HG03103 (cell line): ENCODE results near the gene SERPINB5.
"Not testable (repeated sequence)": the region's sequence is repeated elsewhere in the genome, so short reads cannot be mapped to it uniquely, and the experiment has no call there.

Source experiments
- ATAC-seq: cut with Tn5 transposase; IDR thresholded peaks from one replicate; pipeline ENCODE4 v1.9.1; 2021; ENCODE audit warnings: low read depth; ENCODE audit not compliant: unreplicated experiment

The SERPINB5 gene, protein sequence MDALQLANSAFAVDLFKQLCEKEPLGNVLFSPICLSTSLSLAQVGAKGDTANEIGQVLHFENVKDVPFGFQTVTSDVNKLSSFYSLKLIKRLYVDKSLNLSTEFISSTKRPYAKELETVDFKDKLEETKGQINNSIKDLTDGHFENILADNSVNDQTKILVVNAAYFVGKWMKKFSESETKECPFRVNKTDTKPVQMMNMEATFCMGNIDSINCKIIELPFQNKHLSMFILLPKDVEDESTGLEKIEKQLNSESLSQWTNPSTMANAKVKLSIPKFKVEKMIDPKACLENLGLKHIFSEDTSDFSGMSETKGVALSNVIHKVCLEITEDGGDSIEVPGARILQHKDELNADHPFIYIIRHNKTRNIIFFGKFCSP

GRCh38 chr18:63476668-63477067 is at the start of gene SERPINB5:
Gene SERPINB5, plus strand, starts transcription at chr18:63476958. Its CDS starts 7,471 bp downstream, at chr18:63484429.
- ATAC-seq, result no peak

GRCh38 chr18:63427558-63427957 is 49.2 kb upstream of the SERPINB5 start:
- no peak for ATAC-seq

GRCh38 chr18:63430526-63430925 is 46.2 kb upstream of the SERPINB5 start:
- no peak for ATAC-seq

DNA sequence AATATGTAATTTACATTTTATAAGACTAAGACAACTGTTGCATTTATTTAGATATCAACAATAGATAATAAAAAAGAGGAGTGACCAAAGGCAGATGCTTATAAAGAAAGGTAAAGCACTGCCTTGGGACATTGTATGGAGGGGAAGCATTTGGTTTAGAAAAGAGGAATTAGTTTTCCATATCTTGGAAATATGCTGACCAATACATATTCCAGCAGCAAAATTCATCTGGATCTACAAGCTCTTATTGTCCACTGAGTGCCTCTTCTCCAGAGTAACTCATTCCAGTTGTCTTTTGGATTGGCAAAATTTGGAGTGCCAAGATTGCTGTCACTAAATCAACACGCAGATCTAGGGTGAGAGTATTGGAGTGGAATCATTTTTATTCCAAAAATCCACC is 45.6 kb upstream of the SERPINB5 start:
- ATAC-seq, result no peak

DNA sequence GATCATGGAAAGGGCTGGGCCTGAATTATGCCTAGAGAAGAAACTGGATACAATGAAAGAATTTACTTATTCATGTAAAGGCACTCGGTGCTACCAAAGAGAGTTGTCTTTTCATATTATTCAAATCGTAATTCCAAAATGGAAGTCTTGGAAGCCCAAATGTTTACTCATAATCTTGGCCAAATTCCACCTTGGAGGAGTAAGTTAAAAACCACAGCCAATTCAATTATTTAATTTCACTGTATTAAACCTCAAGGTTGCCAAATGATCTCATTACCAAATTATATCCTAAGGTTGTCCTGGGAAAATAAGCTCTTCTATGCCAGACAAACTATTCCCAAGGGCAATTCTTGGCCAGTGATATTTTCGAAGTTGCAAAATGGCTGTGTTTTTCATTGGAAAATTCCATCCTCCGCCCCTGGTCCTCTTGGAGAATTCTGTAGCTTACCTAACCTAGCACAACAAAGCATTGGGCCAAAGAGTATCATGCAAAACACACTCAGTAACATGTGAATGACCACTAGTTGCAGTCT is 43.4 kb upstream of the SERPINB5 start:
- no peak for ATAC-seq

- no peak for ATAC-seq
These were observed 38.6 kb upstream of the SERPINB5 start for GRCh38 chr18:63438181-63438580.

DNA sequence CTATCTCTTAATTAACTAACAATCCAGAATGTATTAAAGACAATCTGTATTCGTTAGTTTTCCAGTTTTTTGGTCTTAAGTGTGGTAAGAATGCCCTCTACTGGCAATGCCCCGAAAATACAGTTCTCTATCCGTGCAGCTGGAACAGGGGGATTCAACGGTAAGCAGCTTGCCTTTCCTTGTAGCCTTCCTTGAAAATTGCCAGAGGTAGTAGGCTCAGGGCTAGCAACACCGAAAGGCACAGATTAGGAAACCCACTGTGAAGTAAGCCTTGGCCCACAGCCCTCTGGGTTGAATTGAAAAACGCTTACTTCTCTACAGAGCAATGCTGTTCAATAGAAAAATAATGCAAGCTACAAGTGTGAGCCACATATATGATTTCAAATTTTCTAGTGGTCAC is 37.4 kb upstream of the SERPINB5 start:
- no peak for ATAC-seq

DNA sequence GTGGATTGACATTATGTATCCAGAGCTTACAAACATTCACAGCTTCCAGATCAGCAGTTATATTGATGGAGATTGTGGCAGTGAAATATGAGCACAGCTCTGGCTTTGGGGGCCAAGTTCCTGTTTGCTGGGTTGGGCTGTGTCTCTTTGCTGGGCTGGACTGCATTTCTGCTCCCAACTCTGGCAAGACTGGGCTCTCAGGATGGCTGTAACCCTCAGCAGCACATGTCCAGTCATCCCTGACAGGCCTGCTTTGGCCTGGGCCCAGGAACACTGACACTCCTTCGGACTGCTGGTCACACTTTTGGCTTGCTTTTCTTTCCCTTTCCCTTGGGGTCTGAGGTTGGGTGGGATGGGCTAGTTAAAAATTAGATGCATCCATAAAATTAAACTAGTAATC is 36.5 kb upstream of the SERPINB5 start:
- ATAC-seq, result no peak

DNA sequence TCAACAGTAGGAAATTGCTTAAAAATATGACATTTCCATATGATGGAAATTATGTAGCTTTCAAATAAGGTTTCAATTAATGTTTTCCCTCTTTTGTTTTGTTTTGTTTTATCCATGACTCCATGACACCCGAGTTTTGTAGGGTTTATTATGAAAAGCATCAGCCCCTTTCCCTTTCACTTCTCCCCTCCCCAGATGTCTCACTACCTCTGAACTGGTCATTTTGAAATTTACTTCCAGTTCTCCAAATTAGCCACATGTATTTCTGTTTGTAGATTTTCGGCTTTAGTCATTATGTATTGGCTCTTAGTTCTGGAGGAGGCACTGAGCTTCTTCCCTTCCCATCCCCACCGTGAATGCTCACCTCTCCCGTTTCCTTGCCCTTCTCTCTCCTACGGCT is 35.9 kb upstream of the SERPINB5 start:
- ATAC-seq, result no peak

DNA sequence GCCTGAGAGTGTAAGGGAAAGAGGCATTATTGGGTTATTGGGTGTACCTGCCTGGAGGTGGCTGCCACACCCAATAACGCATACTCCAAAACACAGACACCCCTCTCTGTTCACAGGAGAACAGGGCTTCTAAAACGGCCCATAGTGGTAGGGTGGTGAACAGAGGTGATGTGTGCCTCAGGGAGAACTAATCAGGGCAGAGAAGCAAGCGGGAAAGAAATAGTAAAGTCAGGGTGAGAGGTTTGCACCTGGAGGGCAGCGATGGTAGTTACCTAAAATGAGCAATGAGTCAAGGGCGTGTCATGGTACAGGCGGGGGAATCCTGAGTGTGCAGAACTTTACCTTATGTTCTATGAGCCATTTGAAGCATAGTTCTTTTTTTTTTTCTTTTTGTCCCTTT is 32.9 kb upstream of the SERPINB5 start:
- no peak for ATAC-seq

- ATAC-seq, result peak; percentile 48
These were observed 32.2 kb upstream of the SERPINB5 start for GRCh38 chr18:63444580-63444979.

- no peak for ATAC-seq
These were observed 31.7 kb upstream of the SERPINB5 start for GRCh38 chr18:63445037-63445436.

- no peak for ATAC-seq
These were observed 30.5 kb upstream of the SERPINB5 start for GRCh38 chr18:63446266-63446665.

DNA sequence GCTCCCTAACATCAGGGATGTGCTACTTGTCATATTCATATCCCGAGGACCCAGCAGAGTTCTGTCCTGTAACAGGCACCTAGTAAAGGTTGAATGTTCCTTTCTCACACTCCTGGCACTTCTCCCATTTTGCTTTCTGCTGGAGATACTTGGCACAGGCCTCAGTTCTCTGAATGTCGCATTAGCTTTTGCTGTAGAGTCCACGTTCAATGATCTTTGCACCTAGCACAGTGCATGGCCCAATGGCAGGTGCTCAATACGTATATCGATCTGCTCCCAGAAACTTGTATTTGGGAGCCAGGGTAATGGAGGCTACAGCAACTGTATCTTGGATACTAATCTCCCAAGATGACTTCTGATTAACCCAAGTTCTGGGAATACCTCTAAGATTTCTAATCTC is 29.7 kb upstream of the SERPINB5 start:
- no peak for ATAC-seq

GRCh38 chr18:63449426-63449825 is 27.3 kb upstream of the SERPINB5 start:
- ATAC-seq, result no peak

DNA sequence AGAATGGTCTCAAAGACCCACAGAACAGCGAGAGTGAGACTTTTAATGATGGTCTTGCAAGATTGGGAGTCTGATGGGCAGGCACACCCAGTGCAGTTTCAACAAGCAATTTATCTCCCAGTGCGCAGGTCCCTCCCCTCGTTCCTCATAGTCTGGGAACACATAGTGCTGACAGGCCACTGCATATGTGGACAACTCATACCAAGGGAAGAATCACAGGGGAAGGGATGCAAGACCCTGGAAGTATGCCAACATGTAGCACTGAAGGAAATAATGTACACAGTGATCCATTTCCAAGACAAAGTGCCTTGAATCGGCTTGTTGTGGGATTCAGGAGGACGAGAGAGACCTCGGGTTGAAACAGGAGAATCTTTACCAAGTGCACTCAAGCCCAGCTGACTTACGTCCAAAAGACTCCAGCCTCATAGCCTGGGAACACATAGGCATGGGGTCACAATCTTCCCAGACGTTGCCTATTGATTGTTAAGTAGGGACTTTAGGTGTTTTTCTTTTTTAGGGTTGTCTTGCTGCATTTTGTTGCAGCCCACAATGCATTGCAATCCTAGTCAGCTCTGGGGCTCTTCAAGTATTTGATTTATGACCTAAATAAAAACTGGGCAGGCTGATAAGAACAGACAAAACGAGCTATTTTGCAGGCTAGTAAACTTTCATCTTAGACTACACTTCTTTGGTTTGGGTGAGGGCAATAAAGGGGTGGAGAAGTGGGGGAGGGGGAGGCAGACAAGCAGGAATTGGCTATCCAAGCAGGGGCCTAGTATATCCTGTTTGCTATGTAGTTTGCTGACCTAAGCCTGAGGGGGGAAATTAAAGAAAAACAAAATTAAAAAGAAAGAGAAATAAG is 24.7 kb upstream of the SERPINB5 start:
- ATAC-seq, result no peak

- not testable (repeated sequence) for ATAC-seq
These were observed 24.0 kb upstream of the SERPINB5 start for GRCh38 chr18:63452751-63453150.

DNA sequence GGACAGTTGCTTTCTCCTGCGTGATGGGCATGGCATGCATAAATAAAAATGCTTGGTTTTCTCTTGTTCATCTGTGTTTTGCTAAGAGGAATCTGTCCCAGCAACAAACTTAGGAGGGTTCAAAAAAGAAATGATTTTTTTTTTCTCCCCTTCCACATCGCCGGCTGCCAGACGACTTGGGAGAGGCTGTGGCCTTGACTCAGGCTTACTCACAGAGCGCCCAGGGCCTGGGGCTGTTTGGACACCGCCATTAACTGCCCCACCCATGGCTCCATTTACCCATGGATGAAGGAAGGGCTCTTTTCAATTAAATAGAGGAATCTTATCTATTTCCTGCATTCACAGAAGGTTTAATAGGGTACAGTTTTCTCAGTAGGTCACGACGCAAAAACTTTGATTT is 22.3 kb upstream of the SERPINB5 start:
- ATAC-seq, result no peak

GRCh38 chr18:63457977-63458376 is 18.8 kb upstream of the SERPINB5 start:
- ATAC-seq, result no peak

DNA sequence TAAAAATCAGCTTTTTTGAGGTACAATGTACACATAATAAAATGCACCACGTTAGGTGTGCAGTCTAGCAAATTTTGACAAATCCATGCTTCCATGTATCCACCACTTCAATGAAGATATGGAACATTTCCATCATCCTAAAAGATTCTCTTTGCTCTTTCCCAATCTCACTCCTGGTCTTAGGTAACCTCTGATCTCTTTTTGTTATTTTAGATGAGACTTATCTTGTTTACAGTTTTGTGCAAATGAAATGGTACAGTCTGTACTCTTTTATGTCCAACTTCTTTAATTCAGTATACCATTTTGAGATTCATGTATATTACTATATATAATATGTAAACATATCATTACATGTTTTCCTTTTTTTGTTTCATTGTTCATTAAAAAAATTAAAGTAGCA is 16.3 kb upstream of the SERPINB5 start:
- ATAC-seq, result no peak

- ATAC-seq, result no peak
These were observed 12.3 kb upstream of the SERPINB5 start for GRCh38 chr18:63464434-63464833.
